Measurements from ENCODE around the gene WNT8B.

DNA sequence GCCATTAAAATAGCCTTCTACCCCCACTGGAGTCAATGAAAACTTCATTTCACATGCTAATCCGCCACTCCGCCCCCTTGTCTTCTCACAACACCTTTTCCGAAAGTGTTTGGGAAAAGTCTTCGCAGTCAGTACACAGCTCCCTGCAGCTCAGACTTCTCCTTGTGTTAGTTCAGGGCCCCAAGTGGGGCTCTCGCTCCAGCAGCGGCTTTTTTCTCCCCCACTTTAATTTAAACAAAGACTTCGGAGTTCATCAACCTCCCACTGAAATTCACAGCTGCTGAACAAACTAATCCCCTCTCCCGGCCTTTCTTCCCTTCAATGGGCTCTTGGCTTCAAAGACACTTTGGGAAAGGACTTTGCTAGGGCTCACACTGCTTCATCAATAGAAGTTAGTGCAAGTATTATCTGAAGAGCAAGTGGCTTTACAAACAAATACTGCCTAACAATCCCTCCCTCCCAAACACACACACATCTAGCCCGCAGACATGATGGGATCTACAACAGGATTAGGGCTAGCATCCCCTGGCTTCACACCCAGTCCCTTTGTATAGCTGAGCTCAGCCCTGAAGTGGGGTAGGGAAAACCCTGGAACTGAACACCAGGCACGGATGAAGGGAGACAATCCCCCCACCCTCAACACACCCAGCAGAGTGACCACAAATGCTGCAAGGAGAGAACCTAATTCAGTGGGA is 23.1 kb downstream of the WNT8B start:
- TF ChIP-seq, protein P1, sequence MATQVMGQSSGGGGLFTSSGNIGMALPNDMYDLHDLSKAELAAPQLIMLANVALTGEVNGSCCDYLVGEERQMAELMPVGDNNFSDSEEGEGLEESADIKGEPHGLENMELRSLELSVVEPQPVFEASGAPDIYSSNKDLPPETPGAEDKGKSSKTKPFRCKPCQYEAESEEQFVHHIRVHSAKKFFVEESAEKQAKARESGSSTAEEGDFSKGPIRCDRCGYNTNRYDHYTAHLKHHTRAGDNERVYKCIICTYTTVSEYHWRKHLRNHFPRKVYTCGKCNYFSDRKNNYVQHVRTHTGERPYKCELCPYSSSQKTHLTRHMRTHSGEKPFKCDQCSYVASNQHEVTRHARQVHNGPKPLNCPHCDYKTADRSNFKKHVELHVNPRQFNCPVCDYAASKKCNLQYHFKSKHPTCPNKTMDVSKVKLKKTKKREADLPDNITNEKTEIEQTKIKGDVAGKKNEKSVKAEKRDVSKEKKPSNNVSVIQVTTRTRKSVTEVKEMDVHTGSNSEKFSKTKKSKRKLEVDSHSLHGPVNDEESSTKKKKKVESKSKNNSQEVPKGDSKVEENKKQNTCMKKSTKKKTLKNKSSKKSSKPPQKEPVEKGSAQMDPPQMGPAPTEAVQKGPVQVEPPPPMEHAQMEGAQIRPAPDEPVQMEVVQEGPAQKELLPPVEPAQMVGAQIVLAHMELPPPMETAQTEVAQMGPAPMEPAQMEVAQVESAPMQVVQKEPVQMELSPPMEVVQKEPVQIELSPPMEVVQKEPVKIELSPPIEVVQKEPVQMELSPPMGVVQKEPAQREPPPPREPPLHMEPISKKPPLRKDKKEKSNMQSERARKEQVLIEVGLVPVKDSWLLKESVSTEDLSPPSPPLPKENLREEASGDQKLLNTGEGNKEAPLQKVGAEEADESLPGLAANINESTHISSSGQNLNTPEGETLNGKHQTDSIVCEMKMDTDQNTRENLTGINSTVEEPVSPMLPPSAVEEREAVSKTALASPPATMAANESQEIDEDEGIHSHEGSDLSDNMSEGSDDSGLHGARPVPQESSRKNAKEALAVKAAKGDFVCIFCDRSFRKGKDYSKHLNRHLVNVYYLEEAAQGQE (IDR thresholded peaks at IDR 0.05; ENCODE audit: insufficient read depth in 1 of 2, low read depth in 2 of 2, low read length in 1 of 2) = no peak
- TF ChIP-seq, protein P2, sequence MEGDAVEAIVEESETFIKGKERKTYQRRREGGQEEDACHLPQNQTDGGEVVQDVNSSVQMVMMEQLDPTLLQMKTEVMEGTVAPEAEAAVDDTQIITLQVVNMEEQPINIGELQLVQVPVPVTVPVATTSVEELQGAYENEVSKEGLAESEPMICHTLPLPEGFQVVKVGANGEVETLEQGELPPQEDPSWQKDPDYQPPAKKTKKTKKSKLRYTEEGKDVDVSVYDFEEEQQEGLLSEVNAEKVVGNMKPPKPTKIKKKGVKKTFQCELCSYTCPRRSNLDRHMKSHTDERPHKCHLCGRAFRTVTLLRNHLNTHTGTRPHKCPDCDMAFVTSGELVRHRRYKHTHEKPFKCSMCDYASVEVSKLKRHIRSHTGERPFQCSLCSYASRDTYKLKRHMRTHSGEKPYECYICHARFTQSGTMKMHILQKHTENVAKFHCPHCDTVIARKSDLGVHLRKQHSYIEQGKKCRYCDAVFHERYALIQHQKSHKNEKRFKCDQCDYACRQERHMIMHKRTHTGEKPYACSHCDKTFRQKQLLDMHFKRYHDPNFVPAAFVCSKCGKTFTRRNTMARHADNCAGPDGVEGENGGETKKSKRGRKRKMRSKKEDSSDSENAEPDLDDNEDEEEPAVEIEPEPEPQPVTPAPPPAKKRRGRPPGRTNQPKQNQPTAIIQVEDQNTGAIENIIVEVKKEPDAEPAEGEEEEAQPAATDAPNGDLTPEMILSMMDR (IDR thresholded peaks at IDR 0.05) = no peak
- TF ChIP-seq POLR2AphosphoS5 (IDR thresholded peaks at IDR 0.05; ENCODE audit: low read depth, low read length) (no peak), TCF7L2 (IDR thresholded peaks at IDR 0.05; ENCODE audit: low read depth, low read length) (no peak), SIN3A (IDR thresholded peaks at IDR 0.05; ENCODE audit: borderline replicate concordance, insufficient read depth, low read depth, low read length) (no peak)

Measured in Panc1 (cell line).